ENCODE data around the gene MGARP.
"Not testable (repeated sequence)": the region's sequence is repeated elsewhere in the genome, so short reads cannot be mapped to it uniquely, and the experiment has no call there.

Gene MGARP

DNA sequence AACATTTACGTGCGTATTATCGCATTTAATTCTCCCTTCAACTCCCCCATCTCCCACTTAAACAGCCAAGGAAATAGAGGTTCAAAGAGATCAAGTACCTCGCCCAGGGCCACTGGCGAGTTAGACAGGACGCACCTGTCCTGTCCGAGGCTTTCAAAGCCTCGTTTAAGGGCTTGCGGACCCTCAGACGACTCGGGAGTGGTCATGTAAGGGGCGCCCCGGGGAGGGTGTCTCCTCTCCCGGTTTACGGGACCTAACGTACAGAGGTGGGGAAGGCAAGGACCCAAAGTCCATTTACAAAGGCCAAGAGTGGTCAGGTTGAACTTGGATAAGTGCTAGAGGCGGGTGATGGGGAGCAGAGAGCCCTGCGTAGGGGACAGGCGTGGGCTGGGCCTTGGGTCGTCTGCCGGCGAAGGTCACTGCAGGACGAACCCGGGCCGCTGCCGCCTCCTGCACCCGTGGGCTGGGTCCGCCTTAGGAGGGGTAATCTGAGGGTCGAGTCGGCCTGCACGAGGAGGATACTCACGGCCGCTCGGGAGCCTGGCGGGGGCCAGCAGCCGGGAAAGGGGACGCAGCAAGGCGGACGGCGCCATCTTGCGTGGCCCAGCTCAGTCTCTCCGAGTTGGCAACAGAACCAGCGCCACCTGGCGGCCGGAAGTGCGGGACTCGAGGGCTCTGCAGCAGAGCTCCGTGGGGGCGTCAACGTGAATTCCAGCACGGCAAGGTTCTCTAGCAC, 15.3 kb upstream of the MGARP start:
- DNase-seq = peak; percentile 96

DNA sequence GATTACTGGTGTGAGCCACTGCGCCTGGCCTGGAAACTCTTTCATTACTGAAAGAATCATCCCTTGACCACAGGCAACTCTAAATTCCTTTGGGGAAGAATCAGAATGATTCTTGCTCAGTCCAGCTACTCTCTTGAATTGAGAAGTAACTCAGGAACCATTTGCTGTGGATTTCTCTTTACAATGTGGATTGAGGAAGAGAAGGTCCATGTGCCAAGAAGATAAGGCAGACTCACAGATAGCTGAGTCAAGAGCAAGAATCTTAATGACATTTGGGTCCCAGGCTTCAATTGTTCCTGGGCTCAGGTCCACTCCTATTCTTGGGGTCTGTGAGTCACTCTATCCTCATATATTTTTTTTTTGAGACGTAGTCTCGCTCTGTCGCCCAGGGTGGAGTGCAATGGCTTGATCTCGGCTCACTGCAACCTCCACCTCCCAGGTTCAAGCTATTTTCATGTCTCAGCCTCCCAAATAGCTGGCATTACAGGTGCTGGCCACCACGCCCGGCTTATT, 6.2 kb upstream of the MGARP start:
- DNase-seq = no peak

DNA sequence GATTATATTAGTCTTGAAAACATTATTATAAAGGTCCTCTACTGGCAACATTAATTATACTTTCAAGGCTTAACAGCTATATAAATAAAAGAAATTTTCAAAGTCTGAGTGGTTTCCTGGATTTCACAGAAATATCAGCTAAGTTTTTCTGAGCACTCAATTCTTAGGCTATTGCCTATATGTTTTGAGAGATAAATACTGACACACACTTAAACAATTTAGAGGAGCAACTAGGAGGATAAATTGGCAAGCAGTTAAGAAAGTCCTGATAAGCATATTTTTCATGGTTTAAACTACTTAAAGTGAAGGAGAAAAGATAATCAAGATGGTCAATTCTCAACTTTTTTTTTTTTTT, 2.7 kb upstream of the MGARP start:
- no peak for DNase-seq

DNA sequence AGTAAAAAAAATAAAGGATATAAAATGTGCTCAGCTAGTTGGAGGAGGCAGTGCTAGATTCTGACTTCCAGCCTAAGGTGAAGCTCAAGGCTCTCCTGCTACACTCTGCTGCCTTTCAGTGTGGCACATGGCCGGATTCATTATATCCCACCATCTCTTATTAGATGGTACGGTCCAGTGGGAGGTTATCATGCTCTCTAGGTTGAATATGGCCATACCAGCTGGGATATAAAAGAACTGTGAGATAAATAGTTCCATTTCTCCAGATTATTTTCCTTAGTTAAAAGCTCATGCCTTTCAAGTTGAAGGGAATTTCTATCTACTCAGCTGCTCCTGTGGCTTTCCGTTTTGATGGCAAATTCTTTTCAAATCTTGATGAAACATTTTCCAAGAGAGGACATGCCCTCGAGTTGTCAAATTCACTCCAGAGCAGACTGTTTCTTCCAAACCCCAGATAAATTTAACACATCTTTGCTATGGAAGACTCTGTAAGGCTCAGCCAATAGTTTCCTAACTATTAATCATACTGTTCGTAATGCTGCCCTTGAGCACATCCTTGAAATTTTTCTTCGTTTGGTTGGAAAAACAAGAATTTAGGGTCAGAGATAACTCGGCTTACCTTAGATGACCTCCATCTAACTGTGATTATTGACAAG, 2.2 kb upstream of the MGARP start:
- no peak for DNase-seq

DNA sequence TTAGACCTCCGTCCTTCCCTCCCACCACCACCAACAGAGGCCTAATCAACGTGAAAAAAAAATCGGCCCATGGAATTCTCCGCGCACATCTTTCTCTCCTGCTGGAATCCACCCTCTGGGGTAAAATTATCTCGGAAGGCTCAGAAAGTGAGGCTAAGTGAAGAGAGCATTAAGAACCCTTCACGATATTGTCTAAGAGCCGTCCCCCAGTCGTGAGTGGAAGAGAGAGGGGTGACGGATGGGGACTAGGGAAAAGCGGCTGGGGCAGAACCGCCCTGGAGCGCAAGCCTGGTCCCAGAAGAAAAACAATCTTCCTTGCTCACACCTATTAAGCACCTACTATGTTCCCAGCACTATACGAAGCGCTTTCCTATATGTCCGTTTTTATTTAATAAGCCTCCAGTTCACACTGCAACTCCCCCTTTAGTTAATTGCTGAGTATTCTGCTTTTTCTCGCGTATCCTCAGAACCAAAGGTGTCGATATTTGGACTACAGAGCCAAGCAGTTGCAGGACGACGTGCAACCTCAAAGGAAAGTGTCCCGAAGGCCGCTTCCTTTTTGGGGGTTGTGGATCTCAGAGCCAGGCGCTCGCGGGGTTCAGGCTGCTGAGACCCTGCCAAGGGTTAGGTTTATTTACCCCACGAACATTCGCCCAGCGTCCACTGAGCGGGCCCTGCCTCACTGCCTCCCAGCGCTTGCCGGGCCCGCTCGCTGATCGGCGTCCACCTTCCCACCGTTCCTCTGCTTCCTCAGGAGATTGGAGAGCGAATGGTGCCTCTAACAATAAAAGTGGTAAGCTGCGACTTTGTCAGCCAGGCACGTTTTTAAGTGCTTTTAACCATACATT, 889 bp downstream of the MGARP start:
- DNase-seq = no peak

DNA sequence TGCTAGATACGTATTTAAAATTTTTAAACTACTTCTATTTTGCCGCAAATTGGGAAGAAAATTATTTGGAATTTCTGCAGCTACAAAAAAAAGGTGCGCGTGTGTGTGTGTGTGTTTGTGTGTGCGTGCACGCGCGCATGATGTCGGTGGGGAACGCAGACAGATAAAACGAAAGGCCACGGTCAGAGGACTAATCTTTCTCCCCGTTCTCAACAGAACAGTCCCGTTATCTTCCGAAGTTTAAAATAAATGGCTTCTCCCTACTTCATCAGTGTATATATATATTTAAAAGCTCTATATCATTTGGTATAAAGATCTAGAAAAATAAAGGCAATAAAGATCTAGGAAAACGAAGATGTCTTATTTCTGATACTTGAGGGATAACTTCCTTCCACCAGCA, 1.5 kb downstream of the MGARP start:
- no peak for DNase-seq

DNA sequence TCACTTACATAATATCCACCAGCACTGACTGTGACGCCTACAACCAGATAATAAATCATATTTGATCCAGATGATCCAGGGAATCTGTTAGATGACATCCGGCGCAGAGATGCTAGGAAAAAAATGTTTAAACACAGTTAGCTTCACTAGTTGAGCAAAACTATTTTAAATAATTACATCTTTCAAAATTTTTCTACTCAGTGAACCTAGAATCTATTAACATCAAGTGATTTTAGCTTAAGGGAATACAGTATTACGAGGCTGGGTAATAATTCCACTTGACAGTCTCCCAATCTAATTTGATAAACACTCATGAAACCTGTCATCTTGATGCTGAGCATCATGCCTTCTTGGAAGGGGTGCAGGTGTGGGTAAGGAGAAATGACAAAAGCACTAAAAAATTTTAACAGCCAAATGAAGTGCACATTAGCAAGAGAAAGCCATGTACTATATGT, 4.7 kb downstream of the MGARP start:
- no peak for DNase-seq

DNA sequence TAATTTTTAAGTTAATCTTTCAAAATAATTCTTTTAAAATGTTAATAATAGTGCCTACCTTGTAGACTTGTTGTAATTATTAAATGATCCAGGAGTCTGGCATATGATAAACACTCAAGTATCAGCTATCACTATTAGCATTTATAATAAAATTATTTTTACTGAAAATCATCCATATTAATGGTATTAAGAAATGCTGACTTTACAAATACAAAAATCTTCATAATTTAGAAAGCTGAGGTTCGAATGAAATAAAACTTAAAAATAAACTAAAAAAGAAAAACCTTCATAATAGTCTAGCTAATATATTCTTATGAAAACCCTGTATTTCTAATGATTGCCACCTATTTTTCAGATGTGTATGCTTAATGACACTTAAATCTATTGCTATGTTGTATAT, 5.2 kb downstream of the MGARP start:
- DNase-seq = no peak

DNA sequence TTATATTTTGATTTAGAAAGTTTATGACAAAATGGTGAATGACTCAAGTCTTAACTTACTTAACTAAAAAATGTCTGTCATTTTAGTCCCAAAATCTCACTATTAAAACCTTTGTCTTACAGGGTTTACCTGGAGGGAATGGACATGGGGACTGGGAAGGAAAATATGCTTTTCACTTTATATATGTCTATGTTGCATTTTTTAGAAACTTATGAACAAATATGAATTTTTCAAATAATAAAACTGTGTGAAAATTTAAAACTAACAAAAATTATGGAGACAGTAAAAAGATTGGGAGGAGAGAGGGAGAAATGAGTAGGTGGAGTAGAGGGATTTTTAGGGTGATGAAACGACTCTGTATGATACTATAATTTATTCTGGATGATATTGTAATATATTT, 6.2 kb downstream of the MGARP start:
- DNase-seq = no peak

DNA sequence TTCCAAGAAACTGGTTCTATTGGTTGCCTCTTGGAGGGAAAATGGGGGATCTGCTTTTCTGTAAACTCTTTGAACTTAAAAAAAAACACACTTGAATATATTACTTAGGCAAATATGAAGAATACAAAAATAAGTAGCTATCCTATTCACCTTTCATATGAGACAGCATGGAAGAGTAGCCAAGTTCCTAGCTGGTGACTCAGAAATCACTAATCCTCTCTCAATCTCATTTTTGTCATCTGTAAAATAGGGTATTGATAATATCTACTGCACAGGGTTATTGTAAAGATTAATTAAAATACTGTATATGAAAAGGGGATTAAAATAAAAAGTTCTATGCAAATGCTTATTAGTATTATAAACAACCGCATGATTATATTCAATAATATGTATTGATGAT, 12.7 kb downstream of the MGARP start:
- DNase-seq = no peak

DNA sequence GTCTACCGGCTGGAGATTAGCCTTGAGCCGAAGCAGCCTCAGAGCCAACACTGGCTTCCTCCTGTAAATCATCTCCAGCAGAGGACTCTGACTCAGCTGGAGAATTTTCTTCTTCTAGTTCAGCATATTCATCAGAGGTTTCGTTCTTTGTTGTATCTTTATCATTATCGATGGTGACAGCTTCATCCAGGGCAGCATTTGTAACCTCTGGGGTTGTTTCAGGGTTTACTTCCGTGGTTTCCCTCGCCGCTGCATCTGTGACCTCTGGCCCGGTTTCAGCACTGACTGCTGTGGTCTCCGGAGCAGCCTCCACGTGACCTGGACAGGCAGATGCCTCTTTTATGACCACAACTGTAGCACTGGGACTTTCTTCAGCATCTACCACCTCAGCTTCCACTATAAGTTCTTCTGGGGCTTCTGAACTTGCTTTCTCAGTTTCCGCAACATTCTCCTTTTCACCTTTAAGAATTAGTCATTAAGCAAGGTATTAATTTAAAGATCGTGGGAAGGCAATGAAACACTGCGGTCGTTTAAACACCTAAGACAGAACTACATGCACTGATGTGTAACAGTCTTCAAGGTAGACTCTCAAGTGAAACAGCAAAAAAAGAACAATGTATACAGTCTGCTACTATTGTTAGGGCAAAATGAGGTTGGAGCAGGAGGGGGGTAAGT, 13.3 kb downstream of the MGARP start:
- peak; percentile 80 for DNase-seq

DNA sequence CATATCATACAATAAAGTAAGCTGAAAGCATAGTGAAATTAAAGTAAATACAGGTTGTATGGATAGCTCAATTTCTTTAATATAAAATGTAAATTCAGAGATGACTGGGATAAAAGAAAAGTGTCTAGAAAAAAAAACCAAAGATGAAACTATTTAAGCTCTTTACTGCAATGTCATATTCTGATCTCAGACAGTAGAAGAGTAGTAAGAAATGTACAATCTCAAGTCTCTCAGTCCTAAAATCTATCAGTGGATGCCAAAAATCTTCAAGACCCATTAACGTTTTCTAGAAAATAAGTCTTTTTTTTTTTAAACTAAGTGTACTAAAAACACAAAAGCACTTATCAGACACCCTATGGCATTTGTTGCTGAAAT, 13.8 kb downstream of the MGARP start:
- DNase-seq = no peak

DNA sequence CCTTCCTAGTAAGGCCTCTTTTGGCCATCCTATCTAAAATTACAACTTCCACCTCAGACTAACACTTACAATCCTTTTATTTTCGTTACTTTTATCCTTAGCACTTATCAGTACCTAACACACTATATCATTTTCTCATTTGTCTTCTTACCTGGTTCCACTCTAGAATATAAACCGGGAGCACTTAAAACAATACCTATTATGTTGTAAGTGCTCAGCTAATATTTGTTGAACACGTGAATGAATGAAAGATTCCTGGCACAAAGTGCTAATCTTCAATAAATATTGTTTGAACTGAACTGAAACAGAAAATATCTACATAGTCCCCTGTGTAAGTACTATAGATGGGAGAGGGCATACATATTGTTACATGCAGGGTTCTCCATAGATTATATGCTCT, 14.4 kb downstream of the MGARP start:
- DNase-seq = no peak

DNA sequence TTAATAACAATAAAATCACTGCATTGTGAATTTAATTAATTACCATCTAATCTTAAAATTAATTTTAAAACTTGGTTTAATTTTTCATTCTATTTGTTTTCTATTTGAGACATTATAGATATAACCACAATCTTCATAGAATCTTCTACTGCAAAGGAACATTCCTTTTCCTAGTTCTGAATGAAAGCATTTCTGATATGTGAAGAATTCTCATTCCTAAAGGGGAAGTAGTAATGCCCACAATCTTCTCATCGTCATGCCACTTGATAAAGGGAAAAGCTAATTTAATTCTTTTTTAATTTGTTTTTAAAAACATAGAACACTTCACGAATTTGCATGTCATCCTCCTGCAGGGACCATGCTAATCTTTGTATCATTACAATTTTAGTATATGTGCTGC, 23.7 kb downstream of the MGARP start:
- no peak for DNase-seq

DNA sequence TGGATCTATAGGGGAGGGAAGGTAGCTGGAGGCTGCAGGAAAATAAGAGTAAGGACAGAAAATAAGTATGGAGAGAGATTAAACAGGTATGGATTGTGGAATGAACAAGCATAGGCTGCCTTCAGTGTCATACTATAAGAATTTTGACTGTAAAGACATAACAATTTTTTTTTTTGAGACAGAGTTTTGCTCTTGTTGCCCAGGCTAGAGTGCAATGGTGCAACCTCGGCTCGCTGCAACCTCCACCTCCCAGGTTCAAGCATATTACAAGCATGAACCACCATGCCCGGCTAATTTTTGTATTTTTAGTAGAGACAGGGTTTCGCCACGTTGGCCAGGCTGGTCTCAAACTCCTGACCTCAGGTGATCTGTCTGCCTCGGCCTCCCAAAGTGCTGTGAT, 24.4 kb downstream of the MGARP start:
- not testable (repeated sequence) for DNase-seq

DNA sequence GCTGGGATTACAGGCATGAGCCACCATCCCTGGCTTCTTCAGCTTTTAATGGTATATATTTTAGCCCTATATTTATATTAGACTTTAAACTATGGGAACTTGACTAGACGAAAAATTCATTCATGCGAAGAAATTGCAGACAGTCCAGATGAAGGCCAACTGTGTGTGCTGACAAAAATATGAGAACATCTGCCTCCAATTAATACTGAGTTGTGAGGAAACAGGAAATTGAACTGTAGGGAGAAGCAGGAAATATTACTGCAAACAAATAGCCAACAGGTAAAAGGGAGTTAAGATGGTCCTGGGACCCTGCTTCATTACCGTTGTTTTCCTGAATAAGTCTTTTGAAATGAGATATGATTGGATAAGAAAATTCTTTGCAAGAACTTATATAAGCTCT, 26.3 kb downstream of the MGARP start:
- DNase-seq = no peak

DNA sequence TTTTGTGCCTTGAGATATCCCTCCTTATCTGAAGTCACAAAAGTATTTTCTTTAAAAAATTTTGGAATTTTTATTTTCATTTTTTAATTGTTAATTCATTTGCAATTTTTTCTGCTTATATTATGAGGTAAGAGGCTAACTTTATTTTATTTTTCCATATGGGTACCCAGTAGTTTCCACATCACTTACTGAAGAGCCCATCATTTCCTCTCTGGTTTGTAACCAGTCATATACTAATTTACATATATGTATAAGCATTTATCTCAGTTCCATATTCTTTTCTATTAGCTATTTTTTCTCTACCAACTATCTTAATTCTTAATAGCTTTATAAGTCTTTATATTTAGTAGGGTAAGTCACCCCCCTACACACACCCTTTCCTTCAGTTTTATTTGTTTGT, 27.0 kb downstream of the MGARP start:
- DNase-seq = no peak

DNA sequence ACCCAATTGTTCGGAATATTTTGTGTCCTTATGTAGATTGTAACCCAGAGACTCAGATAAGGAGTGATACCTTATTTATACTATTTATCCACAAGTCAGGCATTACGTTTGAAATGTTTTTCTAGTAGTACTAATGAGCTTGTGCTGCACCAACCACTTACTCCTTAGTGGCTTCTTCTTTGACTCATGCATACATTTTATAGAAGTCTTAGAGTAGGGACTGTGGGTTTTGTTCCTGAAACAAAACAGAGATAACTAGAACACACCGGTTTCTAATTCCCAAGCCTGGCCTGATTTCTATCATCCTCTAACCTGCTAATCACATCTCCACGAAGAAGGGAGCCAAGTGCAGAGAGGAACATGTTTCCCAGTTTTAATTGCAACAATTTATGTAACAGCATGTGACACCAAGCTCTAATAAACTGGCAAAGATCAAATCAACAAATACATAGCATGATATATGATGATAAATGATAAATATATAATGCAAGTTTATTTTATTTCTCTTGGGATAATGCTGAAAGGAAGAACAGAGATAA, 32.3 kb downstream of the MGARP start:
- no peak for DNase-seq

DNA sequence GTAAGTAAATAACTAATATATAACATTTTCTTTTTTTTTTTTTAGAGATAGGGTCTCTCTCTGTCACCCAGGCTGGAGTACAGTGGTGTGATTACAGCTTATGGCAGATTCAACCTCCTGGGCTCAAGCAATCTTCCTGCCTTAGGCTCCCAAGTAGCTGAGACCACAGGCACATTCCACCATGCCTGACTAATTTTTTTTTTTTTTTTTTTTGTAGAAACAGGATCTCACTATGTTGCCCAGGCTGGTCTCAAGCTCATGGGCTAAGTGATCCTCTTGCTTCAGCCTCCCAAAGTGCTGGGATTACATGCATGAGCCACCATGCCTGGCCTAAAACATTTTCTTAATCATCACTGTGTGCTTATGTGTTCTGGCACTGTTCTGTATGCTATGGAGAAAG, 32.8 kb downstream of the MGARP start:
- DNase-seq = no peak

DNA sequence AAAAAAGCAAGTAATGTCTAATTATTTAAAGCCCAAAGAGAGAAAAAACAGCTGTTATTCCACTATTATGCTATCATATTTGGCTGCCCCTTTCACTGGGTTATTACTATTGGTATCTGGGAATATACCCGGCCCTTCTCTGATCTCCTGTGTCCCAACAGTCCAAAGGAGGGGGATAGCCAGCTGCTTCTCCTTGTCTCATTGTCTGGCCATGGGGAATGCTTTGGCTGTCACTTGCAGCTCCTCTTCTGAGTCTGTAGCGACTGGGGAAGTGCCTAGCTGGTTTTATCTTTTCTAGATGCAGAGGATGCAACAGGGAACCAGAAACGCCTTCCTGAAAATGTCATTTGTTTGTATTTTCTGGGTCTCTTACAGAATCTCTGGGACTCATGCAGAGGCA, 33.9 kb downstream of the MGARP start:
- no peak for DNase-seq

DNA sequence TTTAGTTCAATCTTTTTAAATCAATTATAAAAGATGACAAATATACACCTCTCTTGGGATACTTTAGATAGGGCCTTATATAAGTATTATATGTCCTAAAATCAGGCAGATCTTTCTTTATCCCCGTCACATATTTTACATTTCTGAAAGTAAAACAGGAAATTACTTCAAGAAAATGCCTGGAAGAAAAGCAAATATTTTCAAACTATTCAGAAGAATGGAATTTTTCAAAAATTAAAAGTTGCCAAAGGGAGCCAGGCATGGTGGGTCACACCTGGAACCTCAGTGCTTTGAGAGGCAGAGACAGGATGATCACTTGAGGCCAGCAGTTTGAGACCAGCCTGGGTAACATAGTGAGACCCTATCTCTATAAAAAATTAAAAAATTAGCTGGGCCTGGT, 34.4 kb downstream of the MGARP start:
- DNase-seq = no peak

DNA sequence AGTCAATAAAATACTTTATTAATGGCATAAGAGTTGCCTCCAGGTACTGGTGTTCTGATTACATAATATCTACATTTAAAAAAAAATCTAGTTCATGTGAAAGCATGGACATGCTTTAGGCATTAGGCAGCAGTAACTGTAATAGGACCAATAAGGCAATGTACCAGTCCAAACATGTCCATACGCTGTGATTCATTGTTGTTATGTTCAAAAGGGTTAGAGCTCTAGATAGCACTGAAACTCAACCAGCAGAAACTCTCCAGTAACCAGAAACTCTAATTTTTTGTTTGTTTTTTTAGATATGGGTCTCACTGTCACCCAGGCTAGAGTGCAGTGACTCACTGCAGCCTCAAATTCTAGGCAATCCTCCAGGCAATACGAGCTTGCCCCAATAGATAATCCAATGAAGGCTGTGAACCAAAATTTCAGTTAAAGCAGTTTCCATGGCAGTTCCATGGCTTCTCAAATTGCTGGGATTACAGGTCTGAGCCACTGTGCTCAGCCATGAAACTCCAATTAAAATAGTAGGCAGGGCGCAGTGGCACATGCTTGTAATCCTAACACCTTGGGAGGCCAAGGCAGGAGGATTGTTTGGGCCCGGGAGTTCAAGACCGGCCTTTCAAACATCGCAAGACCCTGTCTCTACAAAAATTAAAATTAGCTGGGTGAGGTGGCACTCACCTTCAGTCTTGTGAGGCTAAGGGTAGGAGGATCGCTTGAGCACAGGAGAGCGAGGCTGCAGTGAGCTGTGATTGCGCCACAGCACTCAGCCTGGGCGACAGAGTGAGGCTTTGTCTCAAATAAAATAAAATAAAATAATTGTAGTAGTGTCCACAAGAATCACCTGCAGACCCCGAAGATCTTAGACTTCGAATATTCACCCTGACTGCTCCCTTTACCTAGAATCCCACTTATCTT, 36.3 kb downstream of the MGARP start:
- DNase-seq = no peak

All from CD4-positive, alpha-beta T cell treated with Interleukin-21 for 1 hour (primary cell).